ENCODE results near the gene DNAJC13. TPM values are rescaled to one million over a fixed set of nuclear protein-coding genes. Genes with fewer than 3 reads are reported as not detected.
A peak's percentile ranks its signal among the peaks of the same experiment; 100 is the strongest.

Gene DNAJC13
- total and polyA plus RNA-seq, 2 of the 8 experiments (the other 6 are each of a cell fraction or from before 2014, with no cell fraction given), result 7.9 to 28.8 TPM

DNA sequence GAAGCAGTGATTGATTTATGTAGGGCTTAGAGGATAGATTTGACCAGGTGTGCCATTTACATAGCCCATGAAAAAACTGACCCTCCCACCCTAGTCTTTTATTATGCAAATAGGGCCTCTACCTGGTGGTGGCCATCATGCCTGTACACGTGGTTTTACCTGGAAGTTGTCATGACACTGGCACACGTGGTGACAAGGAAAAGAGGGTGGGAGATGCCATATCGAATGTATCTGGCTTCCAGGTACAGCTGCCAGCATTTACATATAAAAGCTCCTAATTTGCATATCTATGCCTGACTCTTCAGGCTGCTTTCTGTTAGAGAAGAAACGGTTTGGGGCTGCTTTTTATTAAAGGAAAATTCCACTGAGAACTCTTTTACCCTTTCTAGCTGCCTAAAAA lies 35.0 kb upstream of the DNAJC13 start (continued):
- TF ChIP-seq FOSL1 (IDR thresholded peaks at IDR 0.05; ENCODE audit: insufficient read depth, low read depth, low read length) (no peak), EGR1 (IDR thresholded peaks at IDR 0.05; ENCODE audit: borderline replicate concordance, low read depth, low read length) (no peak), EZH2 (IDR thresholded peaks at IDR 0.05; ENCODE audit: low read depth, low read length, severe bottlenecking) (no peak), POU5F1 (IDR thresholded peaks at IDR 0.05; ENCODE audit: low read depth, low read length) (peak; percentile 82), TCF12 (IDR thresholded peaks at IDR 0.05; ENCODE audit: low read depth, low read length) (peak; percentile 82), SAP30 (IDR thresholded peaks at IDR 0.05; ENCODE audit: insufficient read depth, insufficient replicate concordance, low read length) (peak; percentile 69)
